ENCODE measurements around the gene GALNTL6. TPM values are rescaled to one million over a fixed set of nuclear protein-coding genes. Genes with fewer than 3 reads are reported as not detected.

GALNTL6 gene
- total RNA-seq, 1 donor, result not detected

DNA sequence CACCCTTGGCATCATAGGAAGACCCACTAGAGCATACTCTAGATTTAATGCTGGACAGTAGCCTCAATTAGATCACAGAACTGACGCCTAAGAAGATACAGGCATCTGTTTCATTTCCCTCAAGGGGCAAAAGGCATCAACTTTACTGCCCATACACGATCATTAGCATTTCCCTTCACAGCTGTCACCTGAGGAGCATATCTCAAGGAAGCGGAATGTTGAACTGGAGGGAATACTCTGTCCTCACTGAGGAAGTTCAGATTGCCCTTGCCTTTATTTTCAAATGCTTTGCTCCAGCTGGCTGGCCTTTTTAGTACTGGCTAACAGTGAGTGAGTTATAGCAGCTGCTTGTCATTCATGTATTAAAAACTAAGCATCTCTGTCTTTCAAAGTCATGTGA is 847.0 kb downstream of the GALNTL6 start:
- no peak overlapping the region for H3K4me3 ChIP-seq (ENCODE audit: low read depth, low read length)
- no peak for DNase-seq (ENCODE audit: low read depth)
- TF ChIP-seq, protein P1, sequence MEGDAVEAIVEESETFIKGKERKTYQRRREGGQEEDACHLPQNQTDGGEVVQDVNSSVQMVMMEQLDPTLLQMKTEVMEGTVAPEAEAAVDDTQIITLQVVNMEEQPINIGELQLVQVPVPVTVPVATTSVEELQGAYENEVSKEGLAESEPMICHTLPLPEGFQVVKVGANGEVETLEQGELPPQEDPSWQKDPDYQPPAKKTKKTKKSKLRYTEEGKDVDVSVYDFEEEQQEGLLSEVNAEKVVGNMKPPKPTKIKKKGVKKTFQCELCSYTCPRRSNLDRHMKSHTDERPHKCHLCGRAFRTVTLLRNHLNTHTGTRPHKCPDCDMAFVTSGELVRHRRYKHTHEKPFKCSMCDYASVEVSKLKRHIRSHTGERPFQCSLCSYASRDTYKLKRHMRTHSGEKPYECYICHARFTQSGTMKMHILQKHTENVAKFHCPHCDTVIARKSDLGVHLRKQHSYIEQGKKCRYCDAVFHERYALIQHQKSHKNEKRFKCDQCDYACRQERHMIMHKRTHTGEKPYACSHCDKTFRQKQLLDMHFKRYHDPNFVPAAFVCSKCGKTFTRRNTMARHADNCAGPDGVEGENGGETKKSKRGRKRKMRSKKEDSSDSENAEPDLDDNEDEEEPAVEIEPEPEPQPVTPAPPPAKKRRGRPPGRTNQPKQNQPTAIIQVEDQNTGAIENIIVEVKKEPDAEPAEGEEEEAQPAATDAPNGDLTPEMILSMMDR (IDR thresholded peaks at IDR 0.05; ENCODE audit: insufficient read depth, low read length), result no peak

DNA sequence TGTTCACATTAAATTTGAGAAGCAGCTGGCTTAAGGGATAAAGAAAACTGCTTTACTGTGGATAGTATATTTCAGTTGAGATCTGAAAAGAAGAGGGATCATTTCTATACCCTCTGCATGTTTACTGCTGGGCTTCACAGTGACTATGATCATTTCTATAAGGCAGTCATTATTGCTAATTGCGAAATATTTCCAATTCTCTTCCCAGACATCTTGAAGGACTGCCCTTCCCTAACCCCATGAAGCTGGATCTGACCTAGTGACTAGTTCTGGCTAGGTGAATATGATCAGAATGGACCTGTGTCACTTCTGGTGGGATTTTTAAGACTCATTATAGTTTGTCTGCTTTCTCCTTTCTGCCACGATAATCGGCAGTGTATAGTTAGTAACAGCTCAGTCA is 848.9 kb downstream of the GALNTL6 start:
- no peak overlapping the region for H3K4me3 ChIP-seq (ENCODE audit: low read depth, low read length)
- DNase-seq (ENCODE audit: low read depth), result no peak
- TF ChIP-seq, protein P1 (IDR thresholded peaks at IDR 0.05; ENCODE audit: insufficient read depth, low read length), result no peak

- TF ChIP-seq, protein P1 (IDR thresholded peaks at IDR 0.05; ENCODE audit: insufficient read depth, low read length), result no peak
- H3K4me3 ChIP-seq (ENCODE audit: low read depth, low read length), result no peak overlapping the region
- DNase-seq (ENCODE audit: low read depth), result peak; percentile 4
Observed at GRCh38 chr4:172666711-172667368, 853.6 kb downstream of the GALNTL6 start.

- no peak overlapping the region for H3K4me3 ChIP-seq (ENCODE audit: low read depth, low read length)
- no peak for DNase-seq (ENCODE audit: low read depth)
- TF ChIP-seq, protein P1 (IDR thresholded peaks at IDR 0.05; ENCODE audit: insufficient read depth, low read length), result no peak
Observed at GRCh38 chr4:172674811-172675210, 861.6 kb downstream of the GALNTL6 start.

DNA sequence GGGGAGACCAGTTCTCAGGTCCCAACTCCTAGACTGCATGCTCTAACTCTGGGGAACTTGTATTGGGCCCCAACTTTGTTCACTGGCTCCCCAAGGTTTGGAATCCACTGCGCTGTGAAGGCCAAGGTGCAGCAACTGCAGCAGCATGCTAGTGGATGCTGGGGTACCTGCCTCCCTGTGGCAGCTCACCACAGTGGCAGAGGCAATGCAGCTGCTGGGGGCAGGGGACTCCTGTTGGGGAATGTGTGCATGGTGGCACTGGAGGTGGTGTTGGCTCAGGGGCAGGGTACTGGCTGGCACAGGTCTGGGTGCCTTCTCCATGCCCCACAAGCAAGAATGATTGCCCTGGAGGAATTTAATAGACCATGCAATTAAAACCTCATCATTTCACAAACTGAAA is 862.0 kb downstream of the GALNTL6 start:
- H3K4me3 ChIP-seq (ENCODE audit: low read depth, low read length), result no peak overlapping the region
- no peak for DNase-seq (ENCODE audit: low read depth)
- TF ChIP-seq, protein P1 (IDR thresholded peaks at IDR 0.05; ENCODE audit: insufficient read depth, low read length), result no peak

GRCh38 chr4:172680691-172681090 is 867.5 kb downstream of the GALNTL6 start:
- DNase-seq (ENCODE audit: low read depth), result peak; percentile 4
- H3K4me3 ChIP-seq (ENCODE audit: low read depth, low read length), result no peak overlapping the region
- TF ChIP-seq, protein P1 (IDR thresholded peaks at IDR 0.05; ENCODE audit: insufficient read depth, low read length), result no peak

GRCh38 chr4:172683021-172683420 is 869.8 kb downstream of the GALNTL6 start:
- DNase-seq (ENCODE audit: low read depth), result peak; percentile 9
- TF ChIP-seq, protein P1 (IDR thresholded peaks at IDR 0.05; ENCODE audit: insufficient read depth, low read length), result no peak
- no peak overlapping the region for H3K4me3 ChIP-seq (ENCODE audit: low read depth, low read length)
